Erythroblast (primary cell): Measurements from ENCODE around the gene CRYBA2.

Source experiments
- DNase-seq, 2 experiments: peaks; one replicate each; lab custom pipeline; 2025; lab: John Stamatoyannopoulos, UW
- GATA1 ChIP-seq: IDR thresholded peaks from 2 replicates; pipeline ENCODE4 v1.6.1; 2011; ENCODE audit warnings: low read depth, mild to moderate bottlenecking, control low read depth, low read length, moderate library complexity
- POLR2A ChIP-seq: IDR thresholded peaks from 2 replicates; pipeline ENCODE4 v1.6.1; 2011; ENCODE audit warnings: mild to moderate bottlenecking, low read length

CRYBA2 gene

GRCh38 chr2:219018286-219018685, 25.1 kb upstream of the CRYBA2 start:
- TF ChIP-seq POLR2A (no peak), GATA1 (no peak)
- no peak for DNase-seq

DNA sequence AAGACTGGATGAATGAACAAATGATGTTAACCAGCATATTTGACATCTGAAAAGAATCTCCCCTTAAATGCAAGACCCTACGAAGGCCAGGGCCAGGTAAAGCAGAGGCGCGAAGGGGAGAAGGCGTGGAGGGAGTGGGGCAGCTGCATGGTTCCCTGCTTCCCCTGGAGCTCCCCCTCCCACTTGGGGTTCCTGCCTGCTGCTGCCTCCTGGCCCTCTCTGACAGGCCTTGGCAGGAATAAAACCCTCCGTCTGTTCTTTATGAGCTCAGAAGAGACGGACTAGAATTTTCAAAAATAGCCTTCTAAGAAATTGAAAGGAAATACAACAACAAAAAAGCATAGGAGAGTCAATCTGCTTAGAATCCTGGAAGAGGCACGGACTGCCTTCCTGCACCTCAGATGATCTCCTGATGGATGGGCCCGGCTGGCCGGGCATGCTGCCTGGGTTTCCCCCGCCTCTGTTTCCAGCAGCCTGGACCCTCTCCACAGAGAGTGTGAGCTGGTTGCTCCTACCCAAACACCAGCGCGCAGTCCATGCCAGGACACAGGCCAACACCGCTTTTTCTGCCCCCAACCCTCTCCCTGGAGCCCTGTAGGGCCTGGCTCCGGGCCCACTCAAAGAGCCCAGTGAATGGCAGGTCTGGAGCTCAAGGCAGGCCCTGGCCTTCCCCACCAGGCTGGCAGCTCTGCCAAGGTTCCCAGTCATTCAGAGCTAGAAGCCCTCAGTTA, 24.1 kb upstream of the CRYBA2 start:
- TF ChIP-seq POLR2A = no peak
- TF ChIP-seq GATA1 = no peak
- DNase-seq = no peak

- no peak for DNase-seq
- TF ChIP-seq POLR2A (no peak), GATA1 (no peak)
Observed at GRCh38 chr2:219016721-219017120, 23.5 kb upstream of the CRYBA2 start.

DNA sequence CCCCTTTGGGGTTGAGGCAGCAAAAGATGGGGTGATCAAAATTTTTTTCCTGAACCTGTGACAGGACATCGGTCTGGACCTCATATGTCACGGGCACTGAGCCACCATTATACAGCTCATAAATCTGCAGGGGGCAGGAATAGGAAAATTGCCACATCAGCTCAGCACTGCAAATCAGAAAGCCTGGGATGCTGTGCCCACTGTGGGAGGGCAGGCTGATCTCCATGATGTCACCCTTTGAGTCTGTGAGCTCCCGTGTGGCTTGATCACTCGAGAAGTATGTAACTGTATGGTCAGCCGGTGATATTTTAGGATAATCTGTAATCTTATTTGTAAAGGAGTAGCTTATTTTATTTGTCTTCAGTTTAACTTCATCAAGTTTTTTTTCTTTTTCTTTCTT, 17.7 kb upstream of the CRYBA2 start:
- TF ChIP-seq POLR2A (no peak), GATA1 (no peak)
- DNase-seq = no peak

- DNase-seq = peak in 1 of 2 experiments; percentile 21
- no peak for TF ChIP-seq POLR2A
- TF ChIP-seq GATA1 = no peak
Observed at GRCh38 chr2:219010162-219010756, 17.0 kb upstream of the CRYBA2 start.

DNA sequence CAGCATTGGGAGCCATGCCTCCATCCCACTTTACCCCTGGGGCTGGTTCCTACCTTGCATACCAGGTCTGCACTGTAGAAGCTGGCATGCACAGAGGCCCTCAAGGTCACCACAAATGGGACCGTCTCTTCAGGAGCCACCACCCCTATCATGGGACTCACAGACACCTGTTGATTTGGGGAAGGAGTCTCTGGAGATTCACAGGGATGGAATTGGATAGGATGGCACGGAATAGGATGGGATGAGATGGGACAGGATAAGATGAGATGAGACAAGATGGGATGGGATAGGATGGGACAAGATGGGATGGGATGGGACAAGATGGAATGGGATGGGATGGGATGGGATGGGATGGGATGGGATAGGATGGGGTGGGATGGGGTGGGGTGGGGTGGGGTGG, 16.1 kb upstream of the CRYBA2 start:
- no peak for DNase-seq
- TF ChIP-seq GATA1 (no peak), POLR2A (no peak)

GRCh38 chr2:219003979-219004378, 10.8 kb upstream of the CRYBA2 start:
- TF ChIP-seq GATA1 (no peak), POLR2A (no peak)

DNA sequence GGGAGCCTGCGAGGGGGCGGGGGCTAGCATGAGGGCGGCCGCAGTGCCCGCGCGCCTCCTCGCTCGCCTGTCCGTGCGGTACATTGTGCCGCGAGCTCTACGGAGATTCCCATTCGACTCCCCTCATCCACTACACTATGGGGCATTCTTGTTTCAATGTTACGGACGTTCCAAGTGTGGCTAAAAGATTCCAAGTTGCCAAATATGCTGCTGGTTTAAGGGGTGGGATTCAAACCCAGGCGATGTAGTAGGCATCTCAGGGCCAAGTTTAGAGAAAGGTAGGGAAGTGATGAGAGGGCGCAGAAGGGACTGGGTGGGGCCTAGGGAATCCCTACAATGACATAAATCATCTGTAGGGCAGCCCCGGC, 10.0 kb upstream of the CRYBA2 start:
- TF ChIP-seq GATA1 (no peak), POLR2A (no peak)
- DNase-seq = no peak

More at GRCh38 chr2:219003979-219004378, 10.8 kb upstream of the CRYBA2 start:
- DNase-seq = no peak

DNA sequence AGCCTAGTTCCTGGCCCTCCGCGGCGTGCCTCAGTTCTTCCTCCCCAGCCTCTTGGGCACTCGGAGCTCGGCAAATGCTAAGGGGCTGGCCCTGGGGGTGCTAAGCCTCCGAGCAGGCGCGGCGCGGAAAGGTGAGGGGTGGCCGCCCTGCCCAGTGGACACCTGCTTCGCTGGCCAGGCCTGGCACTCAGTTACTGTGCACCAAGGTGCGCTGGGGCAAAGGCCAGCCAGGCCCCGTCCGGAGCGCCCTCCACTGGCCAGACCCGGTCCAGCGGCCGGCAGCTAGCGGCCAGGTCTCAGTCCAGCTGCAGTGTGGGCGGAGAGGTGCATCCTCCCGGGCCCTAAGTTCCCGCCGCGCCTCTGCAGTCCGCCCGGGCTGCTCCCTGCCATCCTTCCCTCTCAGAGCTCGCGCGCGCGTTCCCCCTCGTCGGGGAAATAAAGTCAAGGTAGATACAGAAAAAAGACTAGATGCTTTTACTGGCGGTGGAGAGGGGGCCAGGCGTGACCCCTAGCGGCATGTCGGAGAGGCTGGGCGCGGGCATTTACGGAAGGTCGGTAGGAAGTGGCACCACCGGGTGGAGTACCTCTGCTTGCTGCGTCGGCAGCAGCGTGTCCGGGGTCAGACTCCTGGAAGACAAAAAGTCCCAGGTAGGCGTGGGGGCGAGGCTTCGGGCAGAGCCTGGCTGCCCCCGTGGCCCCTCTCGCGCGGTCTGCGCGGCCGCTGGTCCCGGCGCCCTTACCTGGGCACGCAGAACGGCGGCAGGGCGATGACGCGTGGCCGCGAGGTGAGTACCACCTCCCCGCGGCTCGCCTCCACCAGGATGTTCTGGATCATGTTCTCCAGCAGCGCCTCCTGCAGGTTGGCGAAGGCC, 9.4 kb upstream of the CRYBA2 start:
- TF ChIP-seq GATA1 (no peak), POLR2A (no peak)

GRCh38 chr2:219001577-219002394, 8.6 kb upstream of the CRYBA2 start:
- TF ChIP-seq GATA1 (no peak), POLR2A (no peak)
- no peak for DNase-seq

More for the DNA sequence above, 9.4 kb upstream of the CRYBA2 start:
- peak; percentile 45 to 46 for DNase-seq

GRCh38 chr2:219001100-219001576, 7.9 kb upstream of the CRYBA2 start:
- DNase-seq = no peak
- no peak for TF ChIP-seq GATA1
- TF ChIP-seq POLR2A = no peak

DNA sequence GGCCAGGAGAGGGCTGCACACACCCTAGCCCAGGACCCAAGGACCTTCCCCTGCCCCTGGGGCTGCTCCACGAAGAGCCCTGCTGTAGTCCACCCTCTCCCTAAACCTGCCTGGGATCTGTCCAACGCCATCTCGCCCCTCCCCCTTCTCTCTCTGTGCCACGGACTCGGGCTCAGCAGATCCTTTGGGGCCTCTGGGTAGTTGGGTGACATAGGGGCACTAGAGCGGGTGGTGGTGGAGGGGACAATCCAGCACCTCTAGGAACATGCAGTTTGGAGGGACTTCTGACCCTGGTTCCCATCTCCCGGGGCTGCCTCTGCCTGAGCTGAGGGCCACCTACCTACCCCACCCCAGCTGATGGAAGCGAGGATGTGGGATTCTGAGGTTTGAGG, 7.3 kb upstream of the CRYBA2 start:
- TF ChIP-seq GATA1 (no peak), POLR2A (no peak)
- no peak for DNase-seq
